Tibial nerve (tissue), 4 donors: ENCODE data around the gene NELFA. TPM values are rescaled to one million over a fixed set of nuclear protein-coding genes. Genes with fewer than 3 reads are reported as not detected.

Experiments
- DNase-seq, 2 donors: peaks; one replicate each; pipeline ENCODE4 v3.0.0-alpha.2; 2019; ENCODE audit warnings: low spot score in 2 of 2
- H3K27ac ChIP-seq, 4 donors: fragments of 200-600 bp; sonication (generic) in 3 of 4; one replicate each; pipeline ENCODE4 v1.5.1; 2017 to 2019; ENCODE audit warnings: mild to moderate bottlenecking in 1 of 4
- H3K27me3 ChIP-seq, 2 donors: fragments of 200-600 bp; sonication (generic) in 1 of 2; one replicate each; pipeline versions ENCODE4 v1.5.1 to v1.6.0; 2017 to 2019
- H3K36me3 ChIP-seq, 3 donors: fragments of 200-600 bp; sonication (generic); one replicate each; pipeline ENCODE4 v1.5.1; 2018 to 2019
- H3K4me1 ChIP-seq, 4 donors: fragments of 200-600 bp; sonication (generic) in 3 of 4; one replicate each; pipeline ENCODE4 v1.5.1; 2017 to 2019
- H3K4me3 ChIP-seq, 4 donors: fragments of 200-600 bp; sonication (generic) in 3 of 4; one replicate each; pipeline ENCODE4 v1.5.1; 2017 to 2019; ENCODE audit warnings: mild to moderate bottlenecking in 1 of 4, moderate library complexity in 1 of 4
- H3K9me3 ChIP-seq, 4 donors: fragments of 200-600 bp; sonication (generic) in 3 of 4; one replicate each; pipeline ENCODE4 v1.5.1; 2017 to 2019
- EP300 ChIP-seq, 2 donors: sonication (generic); formaldehyde crosslinking; IDR thresholded peaks; one replicate each; pipeline ENCODE4 v1.6.1; 2017; ENCODE audit warnings: antibody characterized with exemption in 2 of 2, mild to moderate bottlenecking in 1 of 2
- POLR2A ChIP-seq, 2 donors: fragments of 450-650 bp; IDR thresholded peaks; one replicate each; pipeline ENCODE4 v1.6.1; 2017; ENCODE audit warnings: antibody characterized with exemption in 2 of 2, mild to moderate bottlenecking in 2 of 2, moderate library complexity in 2 of 2
- WGBS, 2 donors: methylation state at CpG; one replicate each; pipeline ENCODE4 v1.1.5; 2018; 5-methylcytosine and 5-hydroxymethylcytosine counted together
- total RNA-seq, 4 donors: library from RNA; depleted of rRNA; stranded (reverse); fragments of >200 nt; gene quantifications; one replicate each; pipeline ENCODE4 v1.1.0, GENCODE V29; 2016
- TF ChIP-seq, protein P1 (sequence below), 5 experiments: fragments of 200-600 bp in 3 of 5; fragments of 450-650 bp in 2 of 5; sonication (generic) in 3 of 5; IDR thresholded peaks; one replicate each; pipeline ENCODE4 v1.5.1; 2016 to 2019; ENCODE audit warnings: antibody characterized with exemption in 5 of 5, mild to moderate bottlenecking in 3 of 5, moderate library complexity in 2 of 5

Gene NELFA
- total RNA-seq, 4 donors from 2014 or later = 32.9 to 43.1 (median 37.5) TPM

DNA sequence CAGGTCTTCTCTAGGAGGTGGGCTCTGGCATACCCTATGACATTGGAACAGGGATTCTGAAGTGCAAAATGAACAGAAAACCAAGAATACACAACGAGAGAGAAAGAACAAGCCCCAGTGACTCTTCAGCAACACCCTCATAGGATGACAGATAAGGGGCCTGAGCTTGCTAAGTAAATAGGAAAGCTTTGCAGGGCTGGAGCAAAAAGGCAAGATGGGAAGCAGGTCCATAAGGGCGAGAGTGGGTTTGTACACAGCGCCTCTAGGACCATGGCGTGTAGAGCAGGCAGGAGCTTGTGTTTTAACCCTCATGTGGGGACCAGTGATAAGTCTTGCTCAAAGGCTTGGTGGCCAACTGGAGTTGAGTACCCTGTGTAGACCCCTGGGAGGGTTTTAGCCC is 45.8 kb downstream of the NELFA start:
- no peak overlapping the region for H3K27ac ChIP-seq
- no peaks in the 10 kb centered on the region for H3K4me1 ChIP-seq
- H3K27me3 ChIP-seq = no peaks in the 10 kb centered on the region
- 95 to 96% methylated on average over 4 of the region's 4 CpGs for WGBS, 2 donors
- no peak overlapping the region for H3K4me3 ChIP-seq
- TF ChIP-seq POLR2A (IDR thresholded peaks at IDR 0.05) (no peak), EP300 (IDR thresholded peaks at IDR 0.05) (no peak)
- TF ChIP-seq, protein P1, sequence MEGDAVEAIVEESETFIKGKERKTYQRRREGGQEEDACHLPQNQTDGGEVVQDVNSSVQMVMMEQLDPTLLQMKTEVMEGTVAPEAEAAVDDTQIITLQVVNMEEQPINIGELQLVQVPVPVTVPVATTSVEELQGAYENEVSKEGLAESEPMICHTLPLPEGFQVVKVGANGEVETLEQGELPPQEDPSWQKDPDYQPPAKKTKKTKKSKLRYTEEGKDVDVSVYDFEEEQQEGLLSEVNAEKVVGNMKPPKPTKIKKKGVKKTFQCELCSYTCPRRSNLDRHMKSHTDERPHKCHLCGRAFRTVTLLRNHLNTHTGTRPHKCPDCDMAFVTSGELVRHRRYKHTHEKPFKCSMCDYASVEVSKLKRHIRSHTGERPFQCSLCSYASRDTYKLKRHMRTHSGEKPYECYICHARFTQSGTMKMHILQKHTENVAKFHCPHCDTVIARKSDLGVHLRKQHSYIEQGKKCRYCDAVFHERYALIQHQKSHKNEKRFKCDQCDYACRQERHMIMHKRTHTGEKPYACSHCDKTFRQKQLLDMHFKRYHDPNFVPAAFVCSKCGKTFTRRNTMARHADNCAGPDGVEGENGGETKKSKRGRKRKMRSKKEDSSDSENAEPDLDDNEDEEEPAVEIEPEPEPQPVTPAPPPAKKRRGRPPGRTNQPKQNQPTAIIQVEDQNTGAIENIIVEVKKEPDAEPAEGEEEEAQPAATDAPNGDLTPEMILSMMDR (IDR thresholded peaks at IDR 0.05) = no peak
- no peaks in the 10 kb centered on the region for H3K9me3 ChIP-seq
- no peak for DNase-seq
- H3K36me3 ChIP-seq = peaks cover 0 to 72% (median 16%) of the 10 kb centered on the region in 3 donors

DNA sequence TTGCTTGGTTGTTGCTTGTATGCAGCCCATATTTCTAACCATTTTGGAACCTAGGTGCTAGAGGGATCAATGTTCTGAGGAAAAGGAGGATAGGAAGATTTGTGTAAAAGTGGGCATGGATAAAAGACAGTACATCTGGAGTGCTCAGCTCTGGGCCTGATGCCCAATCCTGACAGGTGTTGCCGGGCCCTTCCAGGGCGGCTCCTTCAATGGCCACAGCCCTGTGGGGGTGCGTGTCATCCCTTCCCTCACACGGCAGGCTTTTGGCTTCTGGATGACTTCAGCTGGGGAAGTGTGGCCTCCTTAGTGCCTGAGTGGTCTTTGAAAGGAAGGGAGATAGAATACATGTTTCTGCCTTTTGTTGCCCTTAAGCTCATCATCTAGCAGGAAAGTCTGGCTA is 47.2 kb downstream of the NELFA start:
- Histone ChIP-seq H3K4me3 (no peak overlapping the region), H3K36me3 (peaks cover 0 to 80% (median 16%) of the 10 kb centered on the region in 3 donors), H3K27ac (no peak overlapping the region), H3K4me1 (no peaks in the 10 kb centered on the region), H3K27me3 (no peaks in the 10 kb centered on the region), H3K9me3 (no peaks in the 10 kb centered on the region)
- WGBS, 2 donors = 84 to 92% methylated on average over 4 of the region's 4 CpGs
- TF ChIP-seq, protein P1 (IDR thresholded peaks at IDR 0.05) = no peak
- TF ChIP-seq EP300 (IDR thresholded peaks at IDR 0.05) (no peak), POLR2A (IDR thresholded peaks at IDR 0.05) (no peak)
- no peak for DNase-seq

DNA sequence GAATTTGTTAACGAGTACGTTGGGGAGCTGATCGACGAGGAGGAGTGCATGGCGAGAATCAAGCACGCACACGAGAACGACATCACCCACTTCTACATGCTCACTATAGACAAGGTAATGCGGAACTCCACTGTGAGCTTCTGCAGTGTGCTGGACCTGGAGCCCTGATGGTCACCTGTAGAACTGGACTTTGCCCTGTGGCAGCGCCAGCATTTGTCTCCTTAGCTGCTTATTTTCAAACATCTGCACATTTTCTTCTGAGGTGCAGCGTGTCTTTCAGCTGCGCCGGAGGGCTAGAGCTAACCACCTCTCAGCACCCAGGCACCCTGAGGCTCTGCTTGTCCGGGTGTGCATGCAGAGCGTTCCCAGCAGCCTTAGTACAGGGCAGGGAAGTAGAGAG is 47.7 kb downstream of the NELFA start:
- TF ChIP-seq, protein P1 (IDR thresholded peaks at IDR 0.05) = no peak
- no peak for TF ChIP-seq EP300 (IDR thresholded peaks at IDR 0.05)
- TF ChIP-seq POLR2A (IDR thresholded peaks at IDR 0.05) = no peak

DNA sequence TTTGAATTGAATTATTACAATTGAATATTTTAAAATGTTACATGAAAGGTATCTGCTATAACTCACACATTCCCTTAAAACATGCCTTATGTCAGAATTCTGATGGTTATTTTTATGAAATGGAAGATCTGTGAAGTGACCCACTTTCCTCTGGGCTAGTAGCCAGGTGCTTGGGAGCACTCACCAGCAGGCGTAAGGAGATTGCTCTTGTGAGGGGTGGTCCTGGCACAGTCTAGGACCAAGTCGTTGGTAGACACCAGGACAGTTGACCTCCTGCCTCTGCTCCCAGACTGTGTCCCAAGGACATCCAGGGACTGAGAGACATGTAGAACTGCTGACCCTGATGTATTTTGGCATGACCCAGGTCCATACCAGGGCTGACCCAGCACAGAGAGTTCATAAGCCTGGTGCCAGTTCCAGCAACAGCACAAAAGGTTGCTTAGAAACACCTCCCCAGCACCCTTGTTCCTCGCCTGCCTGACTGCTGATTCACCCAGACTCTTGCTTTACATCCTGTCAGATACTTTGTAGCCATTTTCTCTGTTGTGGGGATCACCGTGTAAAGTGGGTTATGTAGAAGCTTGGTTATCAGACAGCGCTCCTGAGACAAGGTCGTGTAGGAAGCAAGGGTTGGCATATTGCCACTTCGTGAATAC is 48.5 kb downstream of the NELFA start:
- Histone ChIP-seq H3K9me3 (no peaks in the 10 kb centered on the region), H3K27me3 (no peaks in the 10 kb centered on the region), H3K36me3 (peaks cover 0 to 93% (median 22%) of the 10 kb centered on the region in 3 donors), H3K27ac (no peak overlapping the region), H3K4me3 (no peak overlapping the region), H3K4me1 (no peaks in the 10 kb centered on the region)
- DNase-seq = no peak
- TF ChIP-seq POLR2A (IDR thresholded peaks at IDR 0.05) = no peak
- no peak for TF ChIP-seq EP300 (IDR thresholded peaks at IDR 0.05)
- TF ChIP-seq, protein P1 (IDR thresholded peaks at IDR 0.05) = no peak
- 80 to 86% methylated on average over 7 of the region's 7 CpGs for WGBS, 2 donors

More for the DNA sequence above, 47.7 kb downstream of the NELFA start:
- 91 to 93% methylated on average over 15 of the region's 15 CpGs for WGBS, 2 donors
- Histone ChIP-seq H3K27ac (no peak overlapping the region), H3K36me3 (peaks cover 0 to 85% (median 16%) of the 10 kb centered on the region in 3 donors), H3K27me3 (no peaks in the 10 kb centered on the region), H3K4me3 (no peak overlapping the region), H3K4me1 (no peaks in the 10 kb centered on the region), H3K9me3 (no peaks in the 10 kb centered on the region)
- DNase-seq = no peak

DNA sequence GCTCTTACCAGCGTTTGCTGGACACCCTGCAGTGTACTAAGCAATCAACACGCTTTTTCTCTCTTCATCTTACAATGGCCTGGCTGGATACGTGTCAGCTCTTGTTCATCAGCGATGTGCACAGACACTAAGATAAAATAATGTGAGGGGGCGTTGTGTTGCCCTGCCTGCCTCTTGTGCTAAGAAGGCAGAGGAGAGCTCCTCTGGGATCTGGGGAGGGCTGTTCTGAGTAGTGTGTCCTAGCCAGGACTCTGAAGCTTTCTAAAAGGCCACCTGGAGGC is 49.7 kb downstream of the NELFA start:
- Histone ChIP-seq H3K36me3 (peaks cover 0 to 98% (median 29%) of the 10 kb centered on the region in 3 donors), H3K27ac (no peak overlapping the region), H3K4me1 (no peaks in the 10 kb centered on the region), H3K4me3 (no peak overlapping the region), H3K9me3 (no peaks in the 10 kb centered on the region), H3K27me3 (no peaks in the 10 kb centered on the region)
- 75 to 82% methylated on average over 5 of the region's 5 CpGs for WGBS, 2 donors
- no peak for DNase-seq
- TF ChIP-seq, protein P1 (IDR thresholded peaks at IDR 0.05) = no peak
- TF ChIP-seq POLR2A (IDR thresholded peaks at IDR 0.05) = no peak
- TF ChIP-seq EP300 (IDR thresholded peaks at IDR 0.05) = no peak
